CD4-positive, alpha-beta T cell treated with Interleukin-21 for 1 hour (primary cell): ENCODE measurements around the gene YPEL3.

Source experiments
- DNase-seq: peaks from one replicate; pipeline ENCODE4 v3.0.0-alpha.2; 2020

Gene YPEL3

DNA sequence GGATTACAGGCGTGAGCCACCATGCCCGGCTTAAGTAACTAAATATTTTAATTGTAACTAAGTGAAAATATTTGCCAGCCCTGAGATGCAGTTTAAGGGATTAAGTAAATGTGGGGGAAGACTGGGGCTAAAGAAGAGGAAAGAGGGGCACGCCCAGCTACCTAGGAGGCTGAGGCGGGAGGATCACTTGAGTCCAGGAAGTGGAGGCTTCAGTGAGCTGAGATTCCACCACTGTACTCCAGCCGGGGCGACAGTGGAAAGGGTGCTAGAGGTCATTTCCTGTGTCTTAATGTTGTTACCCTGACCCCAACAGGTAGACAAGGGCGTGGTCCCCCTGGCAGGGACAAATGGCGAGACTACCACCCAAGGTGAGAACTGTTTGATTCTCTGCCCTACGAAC is 27.7 kb downstream of the YPEL3 start:
- DNase-seq, result no peak

DNA sequence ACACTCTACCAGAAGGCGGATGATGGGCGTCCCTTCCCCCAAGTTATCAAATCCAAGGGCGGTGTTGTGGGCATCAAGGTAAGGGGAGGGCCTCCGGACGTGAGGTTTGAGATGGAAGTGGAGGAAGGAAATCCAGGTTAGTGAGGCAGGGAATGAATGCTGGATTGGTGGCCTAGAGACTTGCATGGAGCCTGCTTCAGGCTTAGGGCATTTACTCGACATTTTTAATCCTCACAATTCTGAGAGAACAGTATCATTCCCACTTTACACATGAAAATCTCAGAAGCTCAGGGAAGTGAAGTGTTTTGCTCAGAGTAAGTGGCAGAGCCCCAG is 28.5 kb downstream of the YPEL3 start:
- DNase-seq, result no peak

DNA sequence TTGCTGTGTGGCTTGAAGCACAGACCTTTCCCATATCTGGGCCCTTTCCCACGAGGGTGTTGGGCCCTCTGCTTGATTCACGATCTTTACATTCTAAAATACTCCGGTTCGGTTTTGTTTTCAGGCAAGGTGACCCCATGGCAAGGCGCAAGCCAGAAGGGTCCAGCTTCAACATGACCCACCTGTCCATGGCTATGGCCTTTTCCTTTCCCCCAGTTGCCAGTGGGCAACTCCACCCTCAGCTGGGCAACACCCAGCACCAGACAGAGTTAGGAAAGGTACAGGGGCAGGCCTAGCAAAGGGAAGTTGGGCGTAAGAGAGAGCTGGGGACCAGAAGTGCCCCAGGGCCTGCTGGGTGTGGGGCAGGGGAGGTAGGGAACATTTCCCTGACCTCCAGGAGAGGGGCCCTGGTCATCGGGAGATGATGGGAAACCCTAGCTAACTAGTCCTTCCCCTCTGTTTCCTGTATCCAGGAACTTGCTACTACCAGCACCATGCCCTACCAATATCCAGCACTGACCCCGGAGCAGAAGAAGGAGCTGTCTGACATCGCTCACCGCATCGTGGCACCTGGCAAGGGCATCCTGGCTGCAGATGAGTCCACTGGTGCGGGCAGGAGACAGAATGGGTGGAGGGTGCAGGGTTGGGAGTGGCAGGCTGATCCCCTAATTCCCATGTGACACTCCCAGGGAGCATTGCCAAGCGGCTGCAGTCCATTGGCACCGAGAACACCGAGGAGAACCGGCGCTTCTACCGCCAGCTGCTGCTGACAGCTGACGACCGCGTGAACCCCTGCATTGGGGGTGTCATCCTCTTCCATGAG is 29.0 kb downstream of the YPEL3 start:
- DNase-seq, result no peak

DNA sequence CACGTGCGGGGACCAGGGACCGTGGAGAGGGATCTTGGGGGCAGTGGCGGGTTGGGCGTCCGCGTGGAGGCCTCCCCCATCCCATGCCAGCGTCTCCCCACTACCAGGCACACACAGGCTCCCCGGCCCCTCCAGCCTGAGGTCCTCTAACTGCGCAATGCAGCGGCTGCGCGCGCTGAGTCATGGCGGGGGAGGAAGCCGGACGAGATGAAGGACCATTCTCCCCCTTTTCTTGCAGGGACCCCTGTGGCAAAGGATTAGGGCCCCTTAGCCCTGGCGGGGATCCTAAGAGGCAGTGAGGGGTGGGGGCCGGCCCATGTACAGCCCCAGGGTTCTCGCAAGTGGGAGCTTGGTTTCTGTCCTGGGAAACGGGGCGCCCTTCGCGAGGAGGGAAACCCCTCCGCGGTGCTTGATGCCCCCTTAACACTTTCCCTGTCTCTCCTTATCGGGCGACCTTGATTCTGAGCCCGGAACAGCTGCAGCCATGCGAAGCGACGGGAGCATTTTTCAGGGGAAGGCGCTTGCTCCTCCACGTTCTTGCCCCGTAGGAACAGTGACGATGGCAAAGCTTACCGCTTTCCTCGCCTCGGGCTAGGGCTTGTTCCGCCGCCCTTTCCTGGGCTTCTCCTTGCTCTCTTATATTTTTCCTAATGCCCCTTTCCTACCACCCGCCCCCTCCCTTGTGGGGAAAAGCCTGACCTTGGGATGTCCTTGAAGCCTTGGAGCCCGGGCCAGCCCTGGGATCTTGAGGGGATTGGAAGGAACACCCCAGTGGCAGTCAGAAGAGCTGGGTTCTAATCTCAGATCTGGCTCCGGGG is 29.9 kb downstream of the YPEL3 start:
- DNase-seq, result no peak

DNA sequence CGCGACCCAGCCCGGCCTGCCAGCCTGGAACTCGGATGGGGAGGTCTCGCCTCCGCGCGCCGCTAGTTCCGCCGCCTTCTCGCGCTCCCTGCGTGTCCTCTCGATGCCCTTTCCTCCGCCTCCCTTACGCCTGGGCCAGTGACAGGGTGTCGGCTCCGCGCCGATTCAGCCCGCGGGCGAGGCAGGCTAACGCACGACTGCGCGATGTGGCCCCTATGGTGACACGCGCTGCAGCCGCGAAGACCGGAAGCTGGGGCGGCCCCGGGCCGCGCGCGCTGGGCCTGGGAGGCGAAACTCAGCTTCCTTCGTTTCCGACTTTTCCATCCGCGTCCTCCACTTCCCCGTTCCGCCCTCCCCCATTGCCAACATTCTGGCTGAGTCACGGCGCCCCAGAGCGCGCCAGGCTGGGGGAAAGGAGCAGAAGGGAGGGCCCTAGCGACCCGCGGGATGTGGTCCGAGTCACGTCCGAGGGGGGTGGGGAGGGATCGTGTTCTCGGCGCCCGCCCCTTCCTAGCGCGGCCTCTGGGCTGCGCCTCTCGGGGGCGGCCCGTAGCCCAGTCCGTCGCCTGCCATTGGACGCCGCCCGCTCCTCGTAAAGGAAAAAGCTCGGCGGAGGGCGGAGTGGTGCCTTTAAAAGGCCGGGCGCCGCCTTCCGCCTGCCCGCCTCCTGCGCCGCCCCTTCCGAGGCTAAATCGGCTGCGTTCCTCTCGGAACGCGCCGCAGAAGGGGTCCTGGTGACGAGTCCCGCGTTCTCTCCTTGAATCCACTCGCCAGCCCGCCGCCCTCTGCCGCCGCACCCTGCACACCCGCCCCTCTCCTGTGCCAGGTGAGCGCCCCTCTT is 30.7 kb downstream of the YPEL3 start, which contains the start of gene ALDOA:
Gene ALDOA (plus strand): TSS at position 659 of the 841 bp plus-strand sequence. CDS start 1,138 bp downstream, outside the sequence.
- DNase-seq, result peak; percentile 95

DNA sequence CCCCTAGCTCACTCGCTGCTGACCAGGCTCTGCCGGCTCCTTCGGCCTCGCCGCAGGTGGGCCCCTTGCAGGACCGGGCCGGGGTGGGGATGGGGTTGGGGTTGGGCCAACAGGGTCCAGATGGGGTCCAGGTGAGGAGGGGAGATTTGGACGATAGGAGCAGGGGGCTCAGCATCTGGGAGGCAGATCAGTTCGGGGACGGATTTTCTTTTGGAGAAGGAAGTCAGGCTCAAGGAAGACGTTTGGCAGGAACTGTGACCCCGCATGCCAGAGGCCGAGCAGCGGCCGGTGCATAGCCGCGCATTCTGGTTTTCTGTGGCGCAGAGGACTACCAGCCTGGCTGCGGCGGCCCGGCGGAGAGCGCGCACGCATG is 31.3 kb downstream of the YPEL3 start:
- DNase-seq, result no peak

DNA sequence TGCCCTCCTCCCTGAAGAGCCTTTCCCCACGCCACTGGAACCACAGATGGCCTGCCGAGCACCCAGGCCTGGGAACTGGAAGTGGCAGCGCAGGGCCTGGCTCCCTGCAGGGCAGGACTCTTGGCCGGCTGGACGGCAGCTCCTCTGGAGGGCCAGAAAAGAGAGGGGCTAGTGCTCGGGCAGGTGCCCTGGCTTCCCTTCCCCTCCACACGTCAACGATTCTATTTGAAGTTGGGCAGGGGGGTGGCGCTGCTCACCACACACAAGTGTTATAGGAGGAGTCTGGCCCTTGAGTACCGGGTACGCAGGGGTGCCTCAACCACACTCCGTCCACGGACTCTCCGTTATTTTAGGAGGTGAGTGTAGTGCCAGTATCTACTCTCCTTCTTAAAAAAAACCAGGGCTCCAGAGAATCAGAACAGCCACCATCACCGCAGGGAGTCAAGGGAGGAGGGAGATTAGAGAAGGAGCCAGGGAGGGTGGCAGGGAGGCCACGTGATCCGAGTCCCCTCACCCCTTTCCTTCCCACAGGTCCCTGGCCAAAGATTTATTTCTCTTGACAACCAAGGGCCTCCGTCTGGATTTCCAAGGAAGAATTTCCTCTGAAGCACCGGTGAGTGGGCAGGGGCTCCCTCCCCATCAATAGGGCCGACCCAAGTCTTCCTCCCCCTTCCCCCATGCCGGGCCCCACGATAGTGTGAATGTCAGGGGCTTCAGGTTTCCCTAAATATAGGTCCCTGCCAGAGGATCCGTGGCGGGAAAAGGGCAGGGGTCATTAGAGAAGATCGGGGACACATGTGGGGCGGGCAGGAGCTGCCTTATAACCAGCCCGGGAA is 31.9 kb downstream of the YPEL3 start:
- DNase-seq, result peak; percentile 78

DNA sequence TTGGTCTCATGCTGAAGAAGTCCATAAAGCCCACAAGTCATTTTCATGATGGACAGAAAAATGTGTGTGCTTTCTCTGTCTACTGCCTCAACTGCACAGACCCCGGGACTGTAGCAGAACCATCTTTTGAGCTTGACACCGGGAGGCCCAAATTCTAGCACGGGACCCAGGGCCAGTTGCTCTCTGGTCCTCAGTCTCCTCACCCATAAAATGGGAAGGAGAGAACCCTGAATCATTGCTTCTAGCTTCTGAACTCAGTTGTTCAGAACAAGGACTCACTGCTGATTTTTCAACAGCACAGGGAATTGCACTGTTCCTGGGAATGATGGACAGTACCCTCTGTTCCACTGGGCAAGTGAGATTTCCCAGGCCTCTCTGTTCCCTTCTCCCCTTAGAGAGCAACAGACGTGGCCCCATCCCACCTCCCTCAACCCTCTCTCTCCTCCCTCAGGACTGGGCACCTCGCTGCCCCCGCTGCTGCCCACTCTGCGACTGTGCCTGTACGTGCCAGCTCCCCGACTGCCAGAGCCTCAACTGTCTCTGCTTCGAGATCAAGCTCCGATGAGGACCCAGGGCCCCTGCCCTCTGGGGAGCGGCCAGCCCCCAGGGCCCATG is 32.6 kb downstream of the YPEL3 start:
- no peak for DNase-seq

DNA sequence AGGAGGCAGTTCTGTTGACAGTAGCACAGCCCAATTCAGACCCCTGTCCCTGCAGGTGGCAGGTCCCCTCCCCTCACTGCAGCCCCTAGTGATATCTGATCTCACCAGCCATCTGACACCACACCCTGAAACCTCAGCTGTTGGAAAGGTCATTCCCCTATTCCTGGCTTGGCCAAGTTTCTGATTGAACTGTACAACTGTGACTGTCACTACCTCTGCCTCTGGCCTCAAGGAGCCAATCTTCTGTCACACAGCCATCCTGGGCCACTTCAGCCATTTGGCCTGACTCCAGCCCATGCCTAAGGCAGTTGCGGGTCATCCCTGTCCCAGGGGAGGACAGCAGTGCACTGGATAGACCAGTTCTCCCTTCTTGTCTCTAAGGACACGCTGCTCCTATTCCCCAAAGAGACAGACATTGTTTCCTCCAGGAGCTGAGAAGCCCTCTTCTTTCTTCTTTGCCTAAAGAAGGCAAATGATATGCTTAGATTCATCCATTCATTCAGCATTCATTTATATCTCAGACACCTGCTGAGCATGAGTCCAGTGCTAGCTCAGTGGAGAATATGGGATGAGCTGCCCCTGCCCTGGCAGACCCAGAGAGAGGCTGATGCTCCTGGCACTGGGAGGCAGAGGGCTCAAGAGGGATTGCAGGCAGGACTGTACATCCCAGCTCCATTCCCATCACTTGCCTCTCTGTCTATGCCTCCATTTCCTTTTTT is 35.0 kb downstream of the YPEL3 start:
- DNase-seq, result no peak

DNA sequence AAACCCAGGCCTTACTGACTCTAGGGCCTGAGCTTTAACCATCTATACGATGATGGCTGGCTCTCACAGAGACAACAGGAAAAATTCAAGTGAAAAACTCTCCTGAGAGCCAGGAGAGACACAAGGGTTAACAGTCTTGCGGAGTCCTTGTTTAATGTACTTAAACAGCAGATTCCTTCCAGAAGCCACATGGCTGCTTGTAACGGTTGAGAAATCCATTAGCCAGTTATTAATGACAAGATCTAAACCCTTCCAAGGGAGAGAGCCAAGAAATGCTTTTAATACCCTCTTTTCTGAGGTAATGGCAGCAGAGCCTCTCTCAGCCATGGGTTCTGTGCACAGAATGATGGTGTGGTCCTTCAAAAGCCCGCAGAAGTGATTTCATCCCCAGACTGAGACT is 35.7 kb downstream of the YPEL3 start:
- no peak for DNase-seq

DNA sequence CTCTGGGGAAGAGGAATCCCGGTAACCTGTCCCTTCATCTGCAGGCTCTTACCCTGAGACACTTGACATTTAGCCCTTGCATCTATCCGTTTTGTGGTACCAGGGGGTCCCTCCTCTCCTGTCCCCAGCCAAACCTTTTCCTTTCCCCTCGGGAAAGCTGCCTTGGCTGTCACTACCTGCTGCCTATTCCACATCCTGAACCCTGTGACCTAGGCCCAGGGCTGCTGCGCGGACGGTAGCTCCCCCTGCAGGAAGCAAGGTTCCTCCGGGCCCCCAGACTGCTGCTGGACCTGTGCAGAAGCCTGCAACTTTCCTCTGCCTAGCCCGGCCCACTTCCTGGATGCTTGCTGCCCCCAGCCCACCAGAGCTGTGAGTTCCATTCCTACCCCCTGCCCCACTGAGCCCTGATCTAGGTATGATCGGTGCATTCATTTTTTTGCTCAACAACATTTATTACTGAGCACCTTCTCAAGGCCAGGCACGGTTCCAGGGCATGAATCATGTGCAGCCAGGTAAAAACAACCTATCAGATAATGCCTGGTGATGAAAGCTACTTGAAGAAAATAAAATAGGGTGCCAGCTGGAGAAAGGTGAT is 41.0 kb downstream of the YPEL3 start:
- DNase-seq, result peak; percentile 56

DNA sequence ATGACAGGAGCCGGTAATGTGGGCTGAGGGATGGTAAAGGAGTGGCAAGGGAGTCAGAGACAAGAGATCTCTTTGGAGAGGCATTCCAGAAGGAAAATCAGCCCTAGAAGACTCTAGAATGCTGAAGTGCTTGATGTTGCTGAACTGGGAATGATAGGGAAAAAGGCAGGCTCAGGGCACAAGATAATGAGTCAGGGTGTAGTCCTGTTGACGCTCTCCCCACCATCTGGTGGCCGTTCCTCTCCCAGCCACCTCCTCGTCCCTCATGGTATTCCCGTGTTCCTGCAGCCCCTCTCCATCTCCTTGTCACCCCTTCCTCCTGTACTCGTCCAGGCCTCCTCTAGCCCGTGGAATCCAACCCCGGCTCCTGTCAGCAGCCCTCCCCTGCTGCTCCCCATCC is 41.6 kb downstream of the YPEL3 start:
- DNase-seq, result no peak

DNA sequence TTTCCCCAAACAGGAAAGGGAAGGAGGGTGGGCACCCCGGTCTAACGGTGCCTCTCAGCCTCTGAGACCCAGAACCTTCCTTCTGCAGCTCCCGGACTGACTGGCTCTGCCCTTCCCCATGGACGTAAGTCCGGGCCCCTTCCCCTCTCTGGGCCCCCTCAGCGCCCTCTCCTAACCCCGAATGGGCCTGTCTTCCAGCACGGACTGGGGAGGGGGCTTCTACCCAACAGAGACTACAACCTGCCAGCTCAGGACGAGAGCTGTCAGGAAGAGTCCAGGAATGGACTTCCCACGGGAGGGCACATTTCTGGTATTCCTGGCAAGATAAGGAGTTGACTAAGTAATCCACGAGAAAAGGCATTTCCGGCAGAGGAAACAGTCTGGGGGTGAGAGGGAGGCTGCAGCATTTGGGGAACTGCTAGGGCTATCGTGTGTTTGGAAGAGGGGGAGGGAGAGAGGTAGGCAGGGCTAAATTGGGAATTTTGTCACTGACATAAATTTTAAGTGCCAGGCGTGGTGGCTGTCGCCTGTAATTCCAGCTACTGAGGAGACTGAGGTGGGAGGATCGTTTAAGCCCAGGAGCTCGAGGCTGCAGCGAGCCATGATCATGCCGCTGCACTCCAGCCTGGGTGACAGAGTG is 42.5 kb downstream of the YPEL3 start:
- DNase-seq, result no peak

DNA sequence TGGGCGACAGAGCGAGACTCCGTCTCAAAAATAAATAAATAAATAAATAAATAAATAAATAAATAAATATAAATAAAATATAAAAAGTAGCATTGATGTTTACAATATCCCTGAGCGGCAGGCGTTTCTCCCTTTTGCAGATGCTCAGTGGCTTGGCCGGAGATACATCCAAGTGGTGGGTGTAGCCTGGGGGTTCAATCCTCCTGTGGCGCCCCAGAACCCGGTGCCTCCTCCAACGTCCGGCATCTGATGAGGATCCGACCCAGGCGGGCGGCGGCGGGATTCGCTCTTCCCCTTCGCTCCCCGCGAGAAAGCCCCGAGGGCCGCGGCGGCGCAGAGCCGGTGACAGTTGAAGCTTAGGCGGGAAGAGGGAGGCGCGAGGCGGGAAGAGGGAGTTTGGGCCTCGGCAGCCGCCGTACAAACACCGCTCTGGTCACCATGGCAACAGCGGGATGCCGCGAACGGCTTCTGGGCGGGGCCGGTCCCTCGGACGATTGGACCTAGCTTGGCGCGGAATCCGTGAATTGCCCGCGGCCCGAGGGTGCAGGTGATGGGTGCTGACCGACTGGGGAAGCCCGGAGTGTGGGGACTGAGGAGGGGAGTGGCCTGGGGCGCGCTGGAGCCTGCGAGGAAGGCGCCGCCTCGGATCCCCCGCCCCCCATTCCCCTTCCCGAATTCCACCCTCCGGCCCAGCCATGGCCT is 43.2 kb downstream of the YPEL3 start:
- peak; percentile 90 for DNase-seq

DNA sequence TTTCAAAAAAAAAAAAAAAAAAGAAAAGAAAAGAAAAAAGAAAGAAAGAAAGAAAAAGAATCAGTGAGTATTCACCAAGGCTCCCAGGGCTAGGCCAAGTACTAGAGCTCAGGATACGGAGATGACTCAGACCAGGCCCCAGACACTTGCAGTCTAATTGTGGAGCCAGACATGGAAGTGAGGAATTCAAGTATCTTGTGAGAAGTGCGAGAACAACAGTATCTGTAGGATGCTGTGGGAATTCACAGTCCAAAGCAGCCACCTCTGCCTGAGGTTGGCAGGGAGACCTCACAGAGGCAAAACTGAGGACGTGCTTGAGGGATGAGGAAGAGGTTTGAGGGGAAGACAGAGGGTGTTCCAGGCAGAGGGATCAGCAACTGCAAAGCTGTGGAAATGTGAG is 44.5 kb downstream of the YPEL3 start:
- no peak for DNase-seq

DNA sequence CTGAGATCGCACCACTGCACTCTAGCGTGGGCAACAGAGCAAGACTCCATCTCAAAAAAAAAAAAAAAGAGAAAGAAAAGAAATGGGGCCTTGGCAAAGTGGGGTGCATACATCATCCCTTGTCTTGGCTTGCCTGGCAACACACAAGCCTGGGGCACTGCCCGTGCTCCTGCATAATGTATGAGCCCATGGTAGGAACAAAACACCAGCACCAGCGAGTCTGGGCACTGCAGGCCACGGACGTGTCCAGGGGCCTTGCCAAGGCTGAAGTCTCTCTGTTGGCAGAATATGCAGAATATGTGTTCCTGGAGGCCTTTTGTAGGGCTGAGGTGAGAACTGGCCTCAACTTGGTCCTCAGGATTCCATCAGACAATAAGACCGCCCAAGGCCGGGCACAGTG is 46.1 kb downstream of the YPEL3 start:
- DNase-seq, result no peak

DNA sequence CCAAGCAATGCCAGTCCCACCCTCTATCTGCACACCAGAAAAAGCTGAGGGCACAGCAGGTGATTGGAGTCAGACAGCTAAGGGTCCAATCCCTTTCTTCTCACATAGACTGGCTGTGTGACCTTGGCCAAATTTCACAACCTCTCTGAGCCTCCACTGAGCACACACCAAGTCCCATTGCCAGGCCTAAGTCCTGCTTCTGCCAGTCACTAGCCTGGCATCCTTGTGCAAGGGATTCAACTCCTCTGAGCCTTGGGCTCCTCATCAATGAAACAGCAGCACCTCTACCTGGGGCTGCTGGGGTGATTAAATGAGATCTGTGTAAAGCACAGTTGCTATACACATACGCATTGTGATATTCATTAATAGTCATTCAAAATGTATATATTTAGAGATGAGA is 49.4 kb downstream of the YPEL3 start:
- no peak for DNase-seq

DNA sequence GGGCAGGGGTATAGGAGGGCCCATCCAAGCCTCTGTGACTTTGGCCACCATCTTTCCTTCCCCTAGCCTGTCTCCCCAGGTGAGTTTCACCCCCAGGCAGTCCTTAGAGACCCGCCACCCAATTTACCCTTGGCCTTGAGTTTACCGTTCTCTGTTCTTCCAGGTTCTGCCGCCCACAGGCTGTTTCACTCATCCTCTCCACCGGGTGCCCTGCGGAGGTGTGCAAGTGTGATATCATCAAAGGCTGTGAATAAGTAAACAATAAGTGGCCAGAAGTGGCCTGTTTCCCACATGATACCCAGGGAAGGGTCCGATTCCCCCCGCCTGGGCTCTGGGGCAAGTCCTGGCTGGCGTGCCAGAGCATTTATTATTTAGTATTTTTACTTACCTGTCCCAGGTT is 49.8 kb downstream of the YPEL3 start:
- DNase-seq, result no peak
